Erythroblast (primary cell): ENCODE data around the gene ANKRD13D.

ENCODE experiments used
- GATA1 ChIP-seq: IDR thresholded peaks from 2 replicates; pipeline ENCODE4 v1.6.1; 2011; ENCODE audit warnings: low read depth, mild to moderate bottlenecking, control low read depth, low read length, moderate library complexity
- POLR2A ChIP-seq: IDR thresholded peaks from 2 replicates; pipeline ENCODE4 v1.6.1; 2011; ENCODE audit warnings: mild to moderate bottlenecking, low read length

- TF ChIP-seq POLR2A (no peak), GATA1 (no peak)
These were observed at the start of gene ANKRD13D for GRCh38 chr11:67289226-67289650.
